ENCODE measurements around the gene TMEM132A.

Gene TMEM132A

DNA sequence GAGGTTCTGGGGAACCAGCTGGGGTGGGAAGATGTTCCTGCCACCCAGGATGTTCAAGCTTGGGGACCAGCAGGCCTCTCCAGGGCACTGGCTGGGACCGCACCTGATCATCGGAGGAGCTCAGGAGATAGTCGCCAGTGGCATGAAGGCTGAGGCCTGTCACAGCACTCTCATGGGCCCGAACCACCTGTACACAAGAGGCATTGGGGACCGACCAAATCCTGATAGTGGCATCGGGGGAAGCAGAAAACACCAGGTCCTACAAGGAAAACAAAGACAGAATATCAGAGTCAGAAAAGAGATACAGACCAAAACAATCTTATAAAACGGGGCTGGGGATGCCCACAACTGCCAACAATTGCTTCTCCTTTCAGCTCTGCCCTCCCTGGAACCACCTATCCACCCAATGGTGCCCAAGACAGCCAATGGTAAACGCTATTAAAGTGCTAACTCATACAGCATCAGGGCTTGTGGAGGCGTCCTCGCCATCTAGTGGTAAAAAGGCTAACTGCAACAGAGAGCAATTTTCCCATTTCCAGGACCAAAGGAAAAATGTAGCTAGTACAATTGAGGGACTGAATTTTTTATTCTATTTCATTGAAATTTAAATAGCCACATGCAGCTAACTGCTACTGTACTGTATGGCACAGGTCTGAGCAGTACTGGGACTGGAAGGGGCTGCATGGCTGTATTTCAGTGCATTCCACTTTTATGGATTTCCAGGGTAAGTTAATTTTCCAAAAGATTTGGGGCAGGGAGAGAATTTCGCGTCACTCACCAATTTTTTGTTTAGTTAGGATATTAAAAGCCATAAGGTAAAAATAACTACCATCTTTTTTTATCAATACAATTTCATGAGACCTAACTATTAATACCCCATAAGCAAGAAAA, 25.0 kb upstream of the TMEM132A start:
- Histone ChIP-seq H3K4me1 (ENCODE audit: insufficient read depth, poor library complexity, severe bottlenecking) (no peaks in the 10 kb centered on the region), H3K4me3 (ENCODE audit: severe bottlenecking) (no peak overlapping the region), H3K27ac (ENCODE audit: poor library complexity, severe bottlenecking) (no peak overlapping the region), H3K36me3 (ENCODE audit: low read depth) (peaks cover 97% of the 10 kb centered on the region), H3K27me3 (ENCODE audit: insufficient read depth, poor library complexity, severe bottlenecking) (no peaks in the 10 kb centered on the region), H3K9me3 (ENCODE audit: severe bottlenecking) (no peaks in the 10 kb centered on the region)
- DNase-seq (ENCODE audit: low spot score): no peak
- peak; percentile 75 for ATAC-seq (ENCODE audit: low read depth)
- TF ChIP-seq, protein P1, sequence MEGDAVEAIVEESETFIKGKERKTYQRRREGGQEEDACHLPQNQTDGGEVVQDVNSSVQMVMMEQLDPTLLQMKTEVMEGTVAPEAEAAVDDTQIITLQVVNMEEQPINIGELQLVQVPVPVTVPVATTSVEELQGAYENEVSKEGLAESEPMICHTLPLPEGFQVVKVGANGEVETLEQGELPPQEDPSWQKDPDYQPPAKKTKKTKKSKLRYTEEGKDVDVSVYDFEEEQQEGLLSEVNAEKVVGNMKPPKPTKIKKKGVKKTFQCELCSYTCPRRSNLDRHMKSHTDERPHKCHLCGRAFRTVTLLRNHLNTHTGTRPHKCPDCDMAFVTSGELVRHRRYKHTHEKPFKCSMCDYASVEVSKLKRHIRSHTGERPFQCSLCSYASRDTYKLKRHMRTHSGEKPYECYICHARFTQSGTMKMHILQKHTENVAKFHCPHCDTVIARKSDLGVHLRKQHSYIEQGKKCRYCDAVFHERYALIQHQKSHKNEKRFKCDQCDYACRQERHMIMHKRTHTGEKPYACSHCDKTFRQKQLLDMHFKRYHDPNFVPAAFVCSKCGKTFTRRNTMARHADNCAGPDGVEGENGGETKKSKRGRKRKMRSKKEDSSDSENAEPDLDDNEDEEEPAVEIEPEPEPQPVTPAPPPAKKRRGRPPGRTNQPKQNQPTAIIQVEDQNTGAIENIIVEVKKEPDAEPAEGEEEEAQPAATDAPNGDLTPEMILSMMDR (IDR thresholded peaks at IDR 0.05; ENCODE audit: poor library complexity, severe bottlenecking): peak; percentile 92

DNA sequence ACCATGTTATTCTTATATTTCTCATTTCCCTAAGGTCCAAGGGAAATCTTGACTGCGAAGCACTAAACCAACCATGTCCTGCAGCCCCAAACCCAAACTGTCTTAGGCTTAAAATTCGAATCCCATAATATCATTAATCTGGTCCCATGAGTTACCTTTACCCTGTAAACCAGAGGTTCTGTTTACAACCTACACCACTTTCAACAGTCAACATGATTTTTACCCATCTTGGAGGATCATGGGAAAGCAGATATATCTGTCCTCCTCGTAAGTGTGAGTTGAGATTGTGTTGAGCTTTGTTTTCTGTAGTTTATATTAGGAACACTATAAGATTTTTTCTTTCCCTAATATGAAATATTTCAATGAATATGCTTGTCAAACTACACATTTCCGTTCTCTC, 24.3 kb upstream of the TMEM132A start:
- Histone ChIP-seq H3K9me3 (ENCODE audit: severe bottlenecking) (no peaks in the 10 kb centered on the region), H3K27ac (ENCODE audit: poor library complexity, severe bottlenecking) (no peak overlapping the region), H3K4me1 (ENCODE audit: insufficient read depth, poor library complexity, severe bottlenecking) (peaks cover 5% of the 10 kb centered on the region), H3K27me3 (ENCODE audit: insufficient read depth, poor library complexity, severe bottlenecking) (no peaks in the 10 kb centered on the region), H3K36me3 (ENCODE audit: low read depth) (peaks cover 97% of the 10 kb centered on the region), H3K4me3 (ENCODE audit: severe bottlenecking) (no peak overlapping the region)
- TF ChIP-seq, protein P1 (IDR thresholded peaks at IDR 0.05; ENCODE audit: poor library complexity, severe bottlenecking): no peak
- DNase-seq (ENCODE audit: low spot score) (no peak), ATAC-seq (ENCODE audit: low read depth) (no peak)

DNA sequence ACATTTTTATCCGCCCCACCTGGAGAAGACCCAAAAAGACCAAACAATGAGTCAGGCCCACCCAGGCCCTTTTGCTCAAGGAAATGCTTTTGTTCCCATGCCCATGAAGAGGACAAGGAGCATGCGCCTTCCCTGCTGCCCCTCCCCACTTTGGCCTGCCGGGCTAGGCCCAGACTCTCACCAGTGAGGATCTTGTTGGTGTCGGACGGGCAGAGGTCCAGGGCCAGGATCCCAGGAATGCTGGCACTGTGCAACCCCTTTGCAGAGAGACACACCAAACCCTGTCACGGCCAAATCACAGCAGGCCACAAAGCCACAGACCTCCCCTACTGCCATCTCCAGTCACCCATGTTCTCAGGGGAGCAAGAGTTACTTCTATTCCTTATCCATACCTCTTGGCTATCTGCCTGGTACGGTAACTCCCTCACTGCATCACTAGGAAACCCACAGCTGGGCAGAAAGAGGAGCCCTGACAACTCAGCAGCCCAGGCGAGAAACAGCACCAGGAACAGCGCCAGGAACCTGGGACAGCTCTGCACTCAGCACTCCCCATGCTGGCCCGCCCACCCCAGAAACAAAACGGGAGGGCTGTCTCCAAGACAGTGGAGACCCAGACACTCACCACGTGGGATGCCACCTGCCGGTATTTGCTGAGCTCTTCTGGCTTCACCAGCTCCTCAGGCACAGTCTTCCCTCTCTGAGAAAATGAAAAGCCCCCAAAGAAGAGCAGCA, 23.4 kb upstream of the TMEM132A start:
- Histone ChIP-seq H3K36me3 (ENCODE audit: low read depth) (peaks cover 91% of the 10 kb centered on the region), H3K9me3 (ENCODE audit: severe bottlenecking) (no peaks in the 10 kb centered on the region)
- ATAC-seq (ENCODE audit: low read depth): no peak

GRCh38 chr11:60902625-60903024, 21.6 kb upstream of the TMEM132A start:
- no peak overlapping the region for H3K27ac ChIP-seq (ENCODE audit: poor library complexity, severe bottlenecking)
- DNase-seq (ENCODE audit: low spot score): no peak
- ATAC-seq (ENCODE audit: low read depth): no peak
- TF ChIP-seq, protein P1 (IDR thresholded peaks at IDR 0.05; ENCODE audit: poor library complexity, severe bottlenecking): no peak
- peaks cover 73% of the 10 kb centered on the region for H3K36me3 ChIP-seq (ENCODE audit: low read depth)
- no peaks in the 10 kb centered on the region for H3K27me3 ChIP-seq (ENCODE audit: insufficient read depth, poor library complexity, severe bottlenecking)
- peaks cover 6% of the 10 kb centered on the region for H3K4me1 ChIP-seq (ENCODE audit: insufficient read depth, poor library complexity, severe bottlenecking)
- H3K9me3 ChIP-seq (ENCODE audit: severe bottlenecking): no peaks in the 10 kb centered on the region
- H3K4me3 ChIP-seq (ENCODE audit: severe bottlenecking): no peak overlapping the region

More for the DNA sequence above, 23.4 kb upstream of the TMEM132A start:
- H3K4me3 ChIP-seq (ENCODE audit: severe bottlenecking): no peak overlapping the region
- TF ChIP-seq, protein P1 (IDR thresholded peaks at IDR 0.05; ENCODE audit: poor library complexity, severe bottlenecking): no peak
- H3K4me1 ChIP-seq (ENCODE audit: insufficient read depth, poor library complexity, severe bottlenecking): peaks cover 6% of the 10 kb centered on the region
- no peak for DNase-seq (ENCODE audit: low spot score)
- no peaks in the 10 kb centered on the region for H3K27me3 ChIP-seq (ENCODE audit: insufficient read depth, poor library complexity, severe bottlenecking)
- no peak overlapping the region for H3K27ac ChIP-seq (ENCODE audit: poor library complexity, severe bottlenecking)
